Spleen (tissue), 7 donors: ENCODE data around the gene ATOH1.

ENCODE experiments used
- POLR2A ChIP-seq, 3 donors: fragments of 450-650 bp; IDR thresholded peaks; one replicate each; pipeline ENCODE4 v1.5.1; 2017; ENCODE audit warnings: antibody characterized with exemption in 3 of 3, mild to moderate bottlenecking in 1 of 3
- POLR2AphosphoS5 ChIP-seq, 3 donors: sonication (generic); formaldehyde crosslinking; IDR thresholded peaks; one replicate each; pipeline ENCODE4 v1.5.1; 2017; ENCODE audit warnings: antibody characterized with exemption in 3 of 3
- TF ChIP-seq, protein P1 (sequence below), 11 experiments: fragments of 200-600 bp in 7 of 11; fragments of 450-650 bp in 4 of 11; sonication (generic) in 4 of 11; IDR thresholded peaks in 8 of 11; conservative IDR thresholded peaks in 3 of 11; 1 replicate in 7 of 11; 2 replicates in 4 of 11; pipeline versions ENCODE4 v1.4.0 to v1.8.0; 2016 to 2021; ENCODE audit warnings: antibody characterized with exemption in 11 of 11, inconsistent platforms in 4 of 11, mild to moderate bottlenecking in 1 of 11
- donor health status: DM: no; HTN: no; CAD: no; lungs with moderate emphysema.
- donor health status: DM: no; HTN: no; CAD: no.
- donor health status: DM: no; HTN: no; CAD: no.

DNA sequence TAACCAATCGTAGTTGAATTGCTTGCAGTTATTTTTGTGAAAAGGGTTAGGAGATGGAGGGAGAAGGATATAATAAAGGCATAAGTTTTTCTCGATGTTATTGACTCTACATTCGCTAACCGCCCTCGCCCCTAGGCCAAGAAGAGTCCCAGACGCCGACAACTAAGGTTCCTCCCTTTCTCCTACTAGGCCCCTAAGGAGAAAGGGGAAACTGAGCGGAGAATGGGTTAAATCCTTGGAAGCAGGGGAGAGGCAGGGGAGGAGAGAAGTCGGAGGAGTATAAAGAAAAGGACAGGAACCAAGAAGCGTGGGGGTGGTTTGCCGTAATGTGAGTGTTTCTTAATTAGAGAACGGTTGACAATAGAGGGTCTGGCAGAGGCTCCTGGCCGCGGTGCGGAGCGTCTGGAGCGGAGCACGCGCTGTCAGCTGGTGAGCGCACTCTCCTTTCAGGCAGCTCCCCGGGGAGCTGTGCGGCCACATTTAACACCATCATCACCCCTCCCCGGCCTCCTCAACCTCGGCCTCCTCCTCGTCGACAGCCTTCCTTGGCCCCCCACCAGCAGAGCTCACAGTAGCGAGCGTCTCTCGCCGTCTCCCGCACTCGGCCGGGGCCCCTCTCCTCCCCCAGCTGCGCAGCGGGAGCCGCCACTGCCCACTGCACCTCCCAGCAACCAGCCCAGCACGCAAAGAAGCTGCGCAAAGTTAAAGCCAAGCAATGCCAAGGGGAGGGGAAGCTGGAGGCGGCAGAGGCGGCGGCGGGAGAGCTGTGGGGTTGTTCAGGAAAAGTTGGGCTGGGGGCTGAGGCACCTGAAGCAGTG is 5.9 kb downstream of the ATOH1 start:
- TF ChIP-seq POLR2A (IDR thresholded peaks at IDR 0.05) = no peak
- TF ChIP-seq, protein P1, sequence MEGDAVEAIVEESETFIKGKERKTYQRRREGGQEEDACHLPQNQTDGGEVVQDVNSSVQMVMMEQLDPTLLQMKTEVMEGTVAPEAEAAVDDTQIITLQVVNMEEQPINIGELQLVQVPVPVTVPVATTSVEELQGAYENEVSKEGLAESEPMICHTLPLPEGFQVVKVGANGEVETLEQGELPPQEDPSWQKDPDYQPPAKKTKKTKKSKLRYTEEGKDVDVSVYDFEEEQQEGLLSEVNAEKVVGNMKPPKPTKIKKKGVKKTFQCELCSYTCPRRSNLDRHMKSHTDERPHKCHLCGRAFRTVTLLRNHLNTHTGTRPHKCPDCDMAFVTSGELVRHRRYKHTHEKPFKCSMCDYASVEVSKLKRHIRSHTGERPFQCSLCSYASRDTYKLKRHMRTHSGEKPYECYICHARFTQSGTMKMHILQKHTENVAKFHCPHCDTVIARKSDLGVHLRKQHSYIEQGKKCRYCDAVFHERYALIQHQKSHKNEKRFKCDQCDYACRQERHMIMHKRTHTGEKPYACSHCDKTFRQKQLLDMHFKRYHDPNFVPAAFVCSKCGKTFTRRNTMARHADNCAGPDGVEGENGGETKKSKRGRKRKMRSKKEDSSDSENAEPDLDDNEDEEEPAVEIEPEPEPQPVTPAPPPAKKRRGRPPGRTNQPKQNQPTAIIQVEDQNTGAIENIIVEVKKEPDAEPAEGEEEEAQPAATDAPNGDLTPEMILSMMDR (IDR thresholded peaks at IDR 0.05 in 8 of 11, conservative IDR thresholded peaks at IDR 0.05 in 3 of 11) = no peak
- no peak for TF ChIP-seq POLR2AphosphoS5 (IDR thresholded peaks at IDR 0.05)
